Measurements from ENCODE around the gene MTMR12. TPM values are rescaled to one million over a fixed set of nuclear protein-coding genes. Genes with fewer than 3 reads are reported as not detected.

MTMR12 gene
- total and polyA plus RNA-seq, 2 of the 13 experiments (the other 11 are each of a cell fraction or from before 2014, with no cell fraction given), result 23.4 to 36.6 TPM

DNA sequence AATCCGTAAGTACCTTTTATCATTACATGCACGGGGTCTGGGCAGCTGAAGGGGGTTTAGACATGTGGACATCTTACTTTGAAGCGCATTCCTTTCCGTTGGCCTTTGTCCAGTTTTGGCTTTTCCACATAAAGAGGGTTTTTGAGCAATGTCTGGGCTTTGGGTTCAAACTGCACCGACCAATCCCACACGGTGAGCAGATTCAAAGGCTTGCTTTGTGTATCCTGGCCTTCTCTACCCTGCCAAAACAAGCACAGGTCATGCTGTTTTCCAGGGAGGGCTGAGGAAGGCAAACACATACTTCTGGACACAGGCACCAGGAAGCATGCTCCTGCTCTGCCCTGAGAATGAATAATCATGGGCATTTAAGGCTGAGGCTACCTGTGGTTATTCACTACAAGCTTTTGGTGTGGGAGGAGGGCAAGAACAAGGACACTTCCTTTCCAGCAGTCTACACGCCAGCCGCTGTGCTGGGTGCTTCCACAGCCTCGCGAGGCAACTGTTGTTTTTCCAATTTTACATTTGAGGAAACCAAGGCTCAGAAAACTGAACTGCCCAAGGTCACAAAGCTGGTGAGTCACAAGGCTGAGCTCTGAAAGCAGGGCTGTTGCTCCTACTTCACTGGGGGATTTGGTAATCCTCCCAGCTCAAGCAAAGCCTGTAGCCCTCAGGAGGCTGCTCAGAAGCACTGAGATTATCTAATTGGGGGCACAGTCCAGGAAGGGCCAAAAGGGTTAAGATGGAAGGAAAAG is 78.9 kb downstream of the MTMR12 start (continued):
- TF ChIP-seq ZNF563 (CRISPR knock-in tag; IDR thresholded peaks at IDR 0.05) (no peak), MZF1 (CRISPR knock-in tag; IDR thresholded peaks at IDR 0.05; ENCODE audit: borderline replicate concordance) (no peak), TARDBP (CRISPR knock-in tag; IDR thresholded peaks at IDR 0.05) (peak; percentile 83), ARID2 (CRISPR knock-in tag; IDR thresholded peaks at IDR 0.05; ENCODE audit: borderline replicate concordance) (no peak), ZNF670 (CRISPR knock-in tag; IDR thresholded peaks at IDR 0.05; ENCODE audit: borderline replicate concordance) (peak; percentile 73; the same call in 1 of the 2 replicates), HIVEP1 (CRISPR knock-in tag; IDR thresholded peaks at IDR 0.05) (no peak), MAFG (CRISPR knock-in tag; IDR thresholded peaks at IDR 0.05) (no peak), IRX3 (CRISPR knock-in tag; IDR thresholded peaks at IDR 0.05; ENCODE audit: borderline replicate concordance, low read depth) (no peak; the same call in 1 of the 2 replicates), ZNF101 (CRISPR knock-in tag; IDR thresholded peaks at IDR 0.05; ENCODE audit: borderline replicate concordance, low read depth) (no peak), NBN (conservative IDR thresholded peaks at IDR 0.05) (no peak), DBP (CRISPR knock-in tag; IDR thresholded peaks at IDR 0.05; ENCODE audit: not compliant biosample characterization) (no peak), ESRRA (CRISPR knock-in tag; IDR thresholded peaks at IDR 0.05; ENCODE audit: low read depth) (no peak), HOXA3 (CRISPR knock-in tag; IDR thresholded peaks at IDR 0.05) (peak; percentile 66), RBM22 (optimal IDR thresholded peaks at IDR 0.05; ENCODE audit: low read length) (peak; percentile 88), KLF15 (CRISPR knock-in tag; IDR thresholded peaks at IDR 0.05; ENCODE audit: borderline replicate concordance) (no peak), SP140L (CRISPR knock-in tag; IDR thresholded peaks at IDR 0.05; ENCODE audit: borderline replicate concordance) (peak; percentile 70; the same call in 1 of the 2 replicates), IRF2 (CRISPR knock-in tag; IDR thresholded peaks at IDR 0.05) (peak; percentile 87), CCDC6 (CRISPR knock-in tag; IDR thresholded peaks at IDR 0.05) (no peak; the same call in 1 of the 2 replicates), LCORL (IDR thresholded peaks at IDR 0.05) (peak; percentile 86), LCORL (CRISPR knock-in tag; IDR thresholded peaks at IDR 0.05) (peak; percentile 99), SCMH1 (CRISPR knock-in tag; IDR thresholded peaks at IDR 0.05; ENCODE audit: borderline replicate concordance) (no peak), ZNF564 (CRISPR knock-in tag; IDR thresholded peaks at IDR 0.05) (no peak), TBX2 (CRISPR knock-in tag; IDR thresholded peaks at IDR 0.05; ENCODE audit: borderline replicate concordance) (peak; percentile 90; the same call in 1 of the 2 replicates), PHF21A (CRISPR knock-in tag; IDR thresholded peaks at IDR 0.05) (peak; percentile 93), JUND (CRISPR knock-in tag; IDR thresholded peaks at IDR 0.05) (peak; percentile 33; the same call in 1 of the 2 replicates), CBX5 (CRISPR knock-in tag; IDR thresholded peaks at IDR 0.05; ENCODE audit: borderline replicate concordance) (peak; percentile 67; the same call in 1 of the 2 replicates), RXRB (CRISPR knock-in tag; IDR thresholded peaks at IDR 0.05; ENCODE audit: borderline replicate concordance) (peak; percentile 88), ZNF230 (CRISPR knock-in tag; IDR thresholded peaks at IDR 0.05) (no peak)
- TF ChIP-seq, protein P1, sequence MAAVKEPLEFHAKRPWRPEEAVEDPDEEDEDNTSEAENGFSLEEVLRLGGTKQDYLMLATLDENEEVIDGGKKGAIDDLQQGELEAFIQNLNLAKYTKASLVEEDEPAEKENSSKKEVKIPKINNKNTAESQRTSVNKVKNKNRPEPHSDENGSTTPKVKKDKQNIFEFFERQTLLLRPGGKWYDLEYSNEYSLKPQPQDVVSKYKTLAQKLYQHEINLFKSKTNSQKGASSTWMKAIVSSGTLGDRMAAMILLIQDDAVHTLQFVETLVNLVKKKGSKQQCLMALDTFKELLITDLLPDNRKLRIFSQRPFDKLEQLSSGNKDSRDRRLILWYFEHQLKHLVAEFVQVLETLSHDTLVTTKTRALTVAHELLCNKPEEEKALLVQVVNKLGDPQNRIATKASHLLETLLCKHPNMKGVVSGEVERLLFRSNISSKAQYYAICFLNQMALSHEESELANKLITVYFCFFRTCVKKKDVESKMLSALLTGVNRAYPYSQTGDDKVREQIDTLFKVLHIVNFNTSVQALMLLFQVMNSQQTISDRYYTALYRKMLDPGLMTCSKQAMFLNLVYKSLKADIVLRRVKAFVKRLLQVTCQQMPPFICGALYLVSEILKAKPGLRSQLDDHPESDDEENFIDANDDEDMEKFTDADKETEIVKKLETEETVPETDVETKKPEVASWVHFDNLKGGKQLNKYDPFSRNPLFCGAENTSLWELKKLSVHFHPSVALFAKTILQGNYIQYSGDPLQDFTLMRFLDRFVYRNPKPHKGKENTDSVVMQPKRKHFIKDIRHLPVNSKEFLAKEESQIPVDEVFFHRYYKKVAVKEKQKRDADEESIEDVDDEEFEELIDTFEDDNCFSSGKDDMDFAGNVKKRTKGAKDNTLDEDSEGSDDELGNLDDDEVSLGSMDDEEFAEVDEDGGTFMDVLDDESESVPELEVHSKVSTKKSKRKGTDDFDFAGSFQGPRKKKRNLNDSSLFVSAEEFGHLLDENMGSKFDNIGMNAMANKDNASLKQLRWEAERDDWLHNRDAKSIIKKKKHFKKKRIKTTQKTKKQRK (IDR thresholded peaks at IDR 0.05; ENCODE audit: low read length), result no peak

Measured in HepG2 (cell line).